Nephron (organoid): ENCODE results near the gene OR52B2.
"Not testable (repeated sequence)": the region's sequence is repeated elsewhere in the genome, so short reads cannot be mapped to it uniquely, and the experiment has no call there.

Source experiments
- H3K27ac Mint-ChIP-seq, 3 experiments: 2 replicates each; pipeline ENCODE4 v1.8.0; 2020; ENCODE audit warnings: mixed read lengths in 3 of 3, mild to moderate bottlenecking in 2 of 3, moderate library complexity in 1 of 3
- H3K27me3 Mint-ChIP-seq: 2 replicates; pipeline ENCODE4 v1.8.0; 2021; ENCODE audit warnings: low read depth, mild to moderate bottlenecking, moderate library complexity, mixed read lengths
- H3K36me3 Mint-ChIP-seq: 2 replicates; pipeline ENCODE4 v1.8.0; 2020; ENCODE audit warnings: low read depth, mixed read lengths
- H3K4me1 Mint-ChIP-seq: 2 replicates; pipeline ENCODE4 v1.8.0; 2020; ENCODE audit warnings: mixed read lengths
- H3K4me3 Mint-ChIP-seq, 3 experiments: 2 replicates each; pipeline ENCODE4 v1.8.0; 2020; ENCODE audit warnings: mild to moderate bottlenecking in 3 of 3, mixed read lengths in 3 of 3, moderate library complexity in 2 of 3
- H3K9me3 Mint-ChIP-seq: 2 replicates; pipeline ENCODE4 v1.8.0; 2020; ENCODE audit warnings: mixed read lengths
- TF ChIP-seq, protein P1 (sequence below), 3 experiments: fragments of 200-600 bp; sonication (generic); IDR thresholded peaks; one replicate each; pipeline ENCODE4 v1.5.0; 2021; ENCODE audit warnings: antibody characterized with exemption in 3 of 3; ENCODE audit not compliant: unreplicated experiment in 3 of 3

The OR52B2 gene

DNA sequence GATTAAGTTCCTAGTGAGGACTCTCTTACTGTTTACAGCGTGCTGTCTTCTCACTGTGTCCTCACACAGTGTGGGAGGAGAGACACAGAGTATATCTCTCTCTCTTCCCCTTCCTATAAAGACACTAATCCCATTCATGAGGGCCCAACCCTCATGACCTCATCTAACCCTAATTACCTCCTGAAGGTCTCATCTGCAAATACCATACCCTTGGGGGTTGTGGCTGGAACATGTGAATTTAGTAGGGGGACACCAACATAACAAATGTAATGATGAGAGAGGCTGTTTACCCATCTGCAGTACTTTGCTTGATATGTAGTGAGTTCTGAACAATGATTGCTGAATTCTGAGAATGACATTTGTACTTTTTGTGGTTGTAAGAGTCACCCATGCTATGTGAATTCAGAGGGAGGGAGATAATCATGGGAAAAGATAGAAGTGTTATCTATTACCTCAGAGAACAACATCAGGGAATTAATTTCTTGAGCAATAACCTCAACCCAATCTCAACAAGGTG lies 24.0 kb upstream of the OR52B2 start:
- TF ChIP-seq, protein P1, sequence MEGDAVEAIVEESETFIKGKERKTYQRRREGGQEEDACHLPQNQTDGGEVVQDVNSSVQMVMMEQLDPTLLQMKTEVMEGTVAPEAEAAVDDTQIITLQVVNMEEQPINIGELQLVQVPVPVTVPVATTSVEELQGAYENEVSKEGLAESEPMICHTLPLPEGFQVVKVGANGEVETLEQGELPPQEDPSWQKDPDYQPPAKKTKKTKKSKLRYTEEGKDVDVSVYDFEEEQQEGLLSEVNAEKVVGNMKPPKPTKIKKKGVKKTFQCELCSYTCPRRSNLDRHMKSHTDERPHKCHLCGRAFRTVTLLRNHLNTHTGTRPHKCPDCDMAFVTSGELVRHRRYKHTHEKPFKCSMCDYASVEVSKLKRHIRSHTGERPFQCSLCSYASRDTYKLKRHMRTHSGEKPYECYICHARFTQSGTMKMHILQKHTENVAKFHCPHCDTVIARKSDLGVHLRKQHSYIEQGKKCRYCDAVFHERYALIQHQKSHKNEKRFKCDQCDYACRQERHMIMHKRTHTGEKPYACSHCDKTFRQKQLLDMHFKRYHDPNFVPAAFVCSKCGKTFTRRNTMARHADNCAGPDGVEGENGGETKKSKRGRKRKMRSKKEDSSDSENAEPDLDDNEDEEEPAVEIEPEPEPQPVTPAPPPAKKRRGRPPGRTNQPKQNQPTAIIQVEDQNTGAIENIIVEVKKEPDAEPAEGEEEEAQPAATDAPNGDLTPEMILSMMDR (IDR thresholded peaks at IDR 0.05; ENCODE audit: unreplicated experiment in 3 of 3), result no peak
- Mint-ChIP-seq H3K36me3 (no peaks in the 10 kb centered on the region), H3K9me3 (no peaks in the 10 kb centered on the region), H3K27me3 (no peaks in the 10 kb centered on the region), H3K4me3 (no peak overlapping the region), H3K27ac (no peak overlapping the region), H3K4me1 (no peaks in the 10 kb centered on the region)

DNA sequence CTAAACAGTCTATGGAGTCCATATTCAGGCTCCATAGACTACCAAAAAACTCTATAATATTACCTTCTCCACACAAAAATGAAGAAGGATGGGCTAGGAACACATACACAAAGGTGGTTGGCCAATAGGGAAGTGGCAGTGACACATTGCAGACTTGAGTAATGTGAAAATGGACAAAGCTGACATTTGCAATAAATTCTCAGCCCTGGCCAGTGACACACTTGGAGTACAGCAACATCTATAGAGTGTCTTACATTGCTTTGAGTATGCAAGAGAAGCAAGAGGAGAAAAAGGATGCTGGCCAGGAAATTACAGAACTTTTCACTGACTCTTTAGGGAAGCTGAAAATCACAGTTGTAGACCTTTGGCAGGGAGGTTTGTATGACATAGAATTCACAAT lies 21.6 kb upstream of the OR52B2 start:
- H3K36me3 Mint-ChIP-seq, result no peaks in the 10 kb centered on the region
- TF ChIP-seq, protein P1 (IDR thresholded peaks at IDR 0.05; ENCODE audit: unreplicated experiment in 3 of 3), result no peak

DNA sequence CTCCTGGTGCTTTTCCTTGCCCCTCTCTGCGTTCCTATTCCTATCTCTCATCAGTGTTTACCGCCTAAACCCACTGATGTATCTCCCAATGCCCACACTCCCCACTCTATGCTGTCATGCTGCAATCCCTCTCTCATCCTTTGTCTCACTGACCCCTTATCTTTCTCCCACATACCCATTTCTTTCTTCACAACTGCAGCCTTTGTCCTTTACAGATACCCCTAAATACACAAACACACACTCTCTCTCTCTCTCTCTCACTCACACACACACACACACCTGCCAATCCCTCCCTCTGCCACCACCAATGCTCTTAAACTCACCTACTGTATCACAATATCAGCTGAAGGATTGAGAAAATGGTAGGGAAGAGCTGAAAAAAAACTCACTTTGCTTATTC lies 5.3 kb upstream of the OR52B2 start:
- Mint-ChIP-seq H3K27me3 (peaks cover 5% of the 10 kb centered on the region), H3K9me3 (peaks cover 6% of the 10 kb centered on the region)

More for the DNA sequence above, 21.6 kb upstream of the OR52B2 start:
- H3K4me3 Mint-ChIP-seq, result no peak overlapping the region
- no peaks in the 10 kb centered on the region for H3K4me1 Mint-ChIP-seq
- H3K9me3 Mint-ChIP-seq, result no peaks in the 10 kb centered on the region
- no peak overlapping the region for H3K27ac Mint-ChIP-seq
- no peaks in the 10 kb centered on the region for H3K27me3 Mint-ChIP-seq

GRCh38 chr11:6156628-6157359 lies 13.3 kb downstream of the OR52B2 start:
- H3K9me3 Mint-ChIP-seq, result no peaks in the 10 kb centered on the region
- H3K27ac Mint-ChIP-seq, result no peak overlapping the region
- no peak overlapping the region for H3K4me3 Mint-ChIP-seq
- H3K27me3 Mint-ChIP-seq, result no peaks in the 10 kb centered on the region
- TF ChIP-seq, protein P1 (IDR thresholded peaks at IDR 0.05; ENCODE audit: unreplicated experiment in 3 of 3), result no peak
- H3K4me1 Mint-ChIP-seq, result no peaks in the 10 kb centered on the region
- no peaks in the 10 kb centered on the region for H3K36me3 Mint-ChIP-seq

More for the DNA sequence above, 5.3 kb upstream of the OR52B2 start:
- no peaks in the 10 kb centered on the region for H3K4me1 Mint-ChIP-seq
- H3K4me3 Mint-ChIP-seq, result no peak overlapping the region
- TF ChIP-seq, protein P1 (IDR thresholded peaks at IDR 0.05; ENCODE audit: unreplicated experiment in 3 of 3), result no peak
- H3K36me3 Mint-ChIP-seq, result no peaks in the 10 kb centered on the region
- no peak overlapping the region for H3K27ac Mint-ChIP-seq

DNA sequence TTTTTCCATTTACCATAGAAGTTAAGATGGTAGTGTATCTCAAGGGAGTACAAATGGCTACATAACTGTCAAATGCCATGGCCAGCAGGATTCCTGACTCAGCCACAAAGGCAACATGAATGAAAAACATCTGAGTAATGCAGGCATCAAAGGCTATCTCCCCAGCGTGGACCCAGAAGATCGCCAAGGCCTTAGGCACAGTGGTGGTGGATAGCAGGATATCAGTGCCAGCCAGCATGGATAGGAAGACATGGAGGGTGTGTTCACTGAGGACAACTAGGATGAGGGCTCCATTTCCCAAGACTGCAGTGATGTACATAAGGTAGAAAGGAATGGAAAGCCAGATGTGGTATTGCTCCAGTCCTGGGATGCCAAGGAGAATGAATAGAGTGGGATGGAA lies 18.0 kb downstream of the OR52B2 start:
- Mint-ChIP-seq H3K4me3 (no peak overlapping the region), H3K27ac (no peak overlapping the region), H3K36me3 (no peaks in the 10 kb centered on the region), H3K9me3 (peaks cover 4% of the 10 kb centered on the region), H3K27me3 (no peaks in the 10 kb centered on the region), H3K4me1 (no peaks in the 10 kb centered on the region)
- TF ChIP-seq, protein P1 (IDR thresholded peaks at IDR 0.05; ENCODE audit: unreplicated experiment in 3 of 3), result no peak

GRCh38 chr11:6151117-6151516 lies 19.0 kb downstream of the OR52B2 start:
- H3K9me3 Mint-ChIP-seq, result peaks cover 4% of the 10 kb centered on the region
- no peak overlapping the region for H3K27ac Mint-ChIP-seq

GRCh38 chr11:6143737-6144136 lies 26.4 kb downstream of the OR52B2 start:
- not testable (repeated sequence) for H3K4me3 Mint-ChIP-seq, H3K4me1 Mint-ChIP-seq, H3K9me3 Mint-ChIP-seq, H3K27ac Mint-ChIP-seq, H3K27me3 Mint-ChIP-seq, H3K36me3 Mint-ChIP-seq

More at GRCh38 chr11:6151117-6151516, 19.0 kb downstream of the OR52B2 start:
- Mint-ChIP-seq H3K4me1 (no peaks in the 10 kb centered on the region), H3K36me3 (no peaks in the 10 kb centered on the region), H3K27me3 (no peaks in the 10 kb centered on the region), H3K4me3 (no peak overlapping the region)
- TF ChIP-seq, protein P1 (IDR thresholded peaks at IDR 0.05; ENCODE audit: unreplicated experiment in 3 of 3), result no peak
